Activated CD4-positive, CD25-positive, alpha-beta regulatory T cell (primary cell): ENCODE results near the gene NHSL1.

Source experiments
- DNase-seq, 4 experiments: peaks; one replicate each; lab custom pipeline; 2025; lab: John Stamatoyannopoulos, UW

NHSL1 gene

GRCh38 chr6:138499303-138500018 lies at the start of gene NHSL1:
NHSL1 (minus strand) TSS chr6:138499494; CDS start chr6:138499290, 204 bp downstream.
- DNase-seq, result no peak

GRCh38 chr6:138546733-138547185 lies 47.5 kb upstream of the NHSL1 start:
- no peak for DNase-seq

DNA sequence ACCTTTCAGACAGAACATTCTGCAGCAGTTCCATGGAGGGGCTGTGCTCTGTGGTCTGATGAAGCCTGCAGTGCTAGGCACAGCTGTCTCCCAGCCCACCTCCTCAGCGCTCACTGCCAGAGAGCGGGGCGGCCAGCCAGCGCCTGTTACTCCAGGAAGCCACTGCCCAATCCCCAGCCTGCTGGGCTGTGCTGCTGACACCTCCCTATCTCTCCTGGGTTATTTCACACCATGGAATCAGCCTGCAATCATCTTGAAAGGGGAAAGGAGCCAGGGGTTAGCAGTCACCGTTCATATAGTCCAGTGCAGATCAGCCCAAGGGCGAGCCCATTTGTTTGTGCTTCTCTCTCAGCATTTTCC lies 46.3 kb upstream of the NHSL1 start:
- no peak for DNase-seq

DNA sequence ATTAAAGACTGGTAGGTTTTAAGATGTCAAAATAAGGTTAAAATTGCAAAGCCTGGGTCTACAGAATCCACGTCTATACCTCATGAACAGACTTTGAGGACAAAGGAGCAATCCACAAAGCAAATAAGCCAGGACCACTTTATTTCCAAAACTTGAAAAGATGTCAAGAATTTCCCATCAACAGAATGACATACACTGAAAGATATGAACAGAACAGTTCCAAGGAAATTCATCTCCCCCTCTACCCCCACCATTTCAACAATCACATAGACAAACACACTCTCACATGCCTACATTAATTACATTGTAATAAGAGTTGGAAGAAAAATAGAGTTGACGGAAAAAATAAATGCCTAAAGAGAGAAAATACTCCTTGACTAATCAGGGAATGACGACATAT lies 45.2 kb upstream of the NHSL1 start:
- DNase-seq, result no peak

DNA sequence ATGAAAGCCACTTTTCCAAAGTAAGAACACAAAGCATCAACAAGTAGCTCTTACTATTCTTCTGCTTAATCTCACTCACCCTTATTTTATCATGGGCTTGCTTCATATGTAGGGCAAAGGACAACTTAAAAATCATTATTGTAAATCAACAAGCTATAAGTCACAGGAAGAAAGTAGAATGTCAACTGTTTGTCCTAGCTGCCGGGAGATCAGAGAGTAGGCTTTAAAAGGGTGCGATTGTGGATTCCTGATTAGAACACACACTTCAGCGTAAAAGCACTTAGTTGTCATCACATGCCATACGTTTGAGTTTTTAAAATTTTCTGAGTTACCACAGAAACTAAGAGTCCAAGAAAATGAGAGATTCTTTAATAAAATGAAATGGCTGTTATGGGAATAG lies 44.4 kb upstream of the NHSL1 start:
- no peak for DNase-seq

DNA sequence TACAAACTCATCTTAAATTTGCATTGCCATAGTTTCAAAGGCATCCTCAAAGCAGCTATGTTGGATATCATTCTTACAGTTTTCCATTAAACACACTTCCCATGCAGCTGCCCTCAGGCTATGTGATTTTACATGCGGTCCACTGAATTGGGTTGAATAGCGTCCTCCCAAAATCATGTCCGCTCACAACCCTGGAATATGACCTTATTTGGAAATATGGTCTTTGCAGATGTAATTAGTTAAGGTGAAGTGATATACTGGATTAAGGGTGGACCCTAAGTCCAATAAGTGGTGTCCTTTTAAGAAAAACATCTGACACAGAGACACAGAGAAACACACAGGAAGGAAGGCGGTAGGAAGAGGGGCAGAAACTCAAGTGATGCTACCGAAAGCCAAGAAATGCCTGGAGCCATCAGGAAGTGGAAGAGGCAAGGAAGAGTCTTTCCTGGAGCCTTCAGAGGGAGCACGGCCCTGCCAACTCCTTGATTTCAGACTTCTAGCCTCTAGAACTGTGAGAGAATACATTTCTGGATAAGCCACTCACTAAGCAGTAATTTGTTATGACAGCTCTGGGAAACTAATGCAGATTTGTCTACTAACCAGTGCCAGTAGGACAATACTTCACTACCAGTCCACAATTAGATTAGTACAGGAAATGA lies 42.7 kb upstream of the NHSL1 start:
- DNase-seq, result no peak

GRCh38 chr6:138540468-138540867 lies 41.2 kb upstream of the NHSL1 start:
- DNase-seq, result no peak

- DNase-seq, result no peak
Measured at GRCh38 chr6:138539876-138540275, 40.6 kb upstream of the NHSL1 start.

DNA sequence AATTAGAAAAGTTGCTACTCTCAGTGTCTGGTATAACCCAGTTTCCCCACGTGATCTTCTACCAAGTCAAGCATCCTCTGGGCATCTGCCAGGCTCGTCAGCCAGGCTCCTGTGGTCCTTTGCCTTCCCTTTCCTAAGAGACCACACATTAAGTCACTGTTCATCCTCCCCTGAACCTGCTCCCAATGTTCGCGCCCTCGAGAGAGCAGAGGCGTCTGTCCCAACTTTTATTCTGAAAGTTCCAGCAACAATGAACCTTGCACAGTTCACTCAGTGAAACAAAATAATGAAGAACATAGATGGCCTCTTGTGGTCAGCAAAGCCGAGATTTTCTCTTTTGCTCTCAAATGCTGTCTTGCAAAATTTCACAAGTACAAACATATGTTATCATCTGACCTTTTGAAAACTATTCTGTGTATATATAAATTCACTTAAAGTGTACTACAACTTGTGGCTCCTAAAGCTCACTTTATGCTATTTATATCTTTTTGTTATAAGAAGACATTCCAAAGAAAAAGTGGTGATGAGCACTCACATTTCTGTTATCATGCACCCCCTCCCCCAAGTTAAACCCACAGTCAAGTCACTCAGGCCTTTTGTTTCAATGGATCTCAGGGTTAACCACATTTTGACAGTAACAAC lies 39.2 kb upstream of the NHSL1 start:
- DNase-seq, result no peak

- no peak for DNase-seq
Measured at GRCh38 chr6:138537106-138537505, 37.8 kb upstream of the NHSL1 start.

DNA sequence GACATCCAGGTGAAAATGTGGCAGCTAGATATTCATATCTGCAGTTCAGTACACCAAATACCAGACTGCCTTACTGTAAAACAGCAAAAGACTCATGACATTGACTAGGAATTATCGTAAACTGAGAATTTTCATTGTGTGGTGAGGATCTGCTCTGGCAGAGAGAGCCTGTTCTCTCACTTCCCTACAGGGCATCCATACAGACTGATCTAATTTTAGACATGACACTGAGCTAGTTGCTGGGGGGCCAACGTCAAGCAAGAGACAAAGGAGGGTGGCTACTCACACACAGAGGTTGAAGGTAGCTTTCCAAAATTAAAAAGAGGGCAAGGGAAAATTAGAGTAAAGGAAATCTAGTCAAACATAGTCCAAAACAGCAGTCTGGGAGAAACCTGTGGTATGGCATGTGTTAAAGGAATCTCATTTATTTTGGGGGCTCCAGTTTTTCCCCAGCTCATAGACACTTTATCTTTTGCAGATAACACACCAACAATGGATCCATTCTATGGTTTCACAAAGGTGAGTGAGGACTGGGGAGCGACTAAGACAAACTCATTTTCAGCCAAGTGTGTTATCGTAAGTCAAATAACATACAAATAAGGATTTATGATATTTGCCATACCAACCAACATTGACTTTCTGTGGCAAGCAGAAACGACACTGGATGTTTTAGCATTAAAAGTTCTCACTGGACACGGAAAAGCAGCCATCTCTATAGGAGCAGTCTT lies 36.6 kb upstream of the NHSL1 start:
- DNase-seq, result no peak

- DNase-seq, result no peak
Measured at GRCh38 chr6:138533667-138534066, 34.4 kb upstream of the NHSL1 start.

- no peak for DNase-seq
Measured at GRCh38 chr6:138531387-138531786, 32.1 kb upstream of the NHSL1 start.

DNA sequence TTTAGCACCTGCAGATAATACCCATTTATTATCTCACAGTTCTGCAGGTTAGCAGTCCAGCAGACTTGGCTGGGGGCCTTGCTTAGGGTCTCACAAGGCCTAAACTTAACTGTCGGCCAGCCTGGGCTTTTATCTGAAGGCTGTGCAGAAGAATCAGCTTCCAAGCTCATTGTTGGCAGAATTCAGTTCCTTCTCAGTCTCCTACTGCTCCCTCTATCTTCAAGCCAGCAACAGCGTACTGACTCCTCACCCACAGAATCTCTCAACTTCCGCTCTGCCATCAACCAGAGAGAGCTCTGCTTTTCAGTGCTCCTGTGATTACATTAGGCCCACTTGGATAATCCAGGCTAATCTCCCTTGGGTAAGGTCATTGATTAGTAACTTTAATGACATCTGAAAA lies 30.2 kb upstream of the NHSL1 start:
- no peak for DNase-seq

- DNase-seq, result no peak
Measured at GRCh38 chr6:138528956-138529355, 29.7 kb upstream of the NHSL1 start.

- DNase-seq, result no peak
Measured at GRCh38 chr6:138528137-138528536, 28.8 kb upstream of the NHSL1 start.

DNA sequence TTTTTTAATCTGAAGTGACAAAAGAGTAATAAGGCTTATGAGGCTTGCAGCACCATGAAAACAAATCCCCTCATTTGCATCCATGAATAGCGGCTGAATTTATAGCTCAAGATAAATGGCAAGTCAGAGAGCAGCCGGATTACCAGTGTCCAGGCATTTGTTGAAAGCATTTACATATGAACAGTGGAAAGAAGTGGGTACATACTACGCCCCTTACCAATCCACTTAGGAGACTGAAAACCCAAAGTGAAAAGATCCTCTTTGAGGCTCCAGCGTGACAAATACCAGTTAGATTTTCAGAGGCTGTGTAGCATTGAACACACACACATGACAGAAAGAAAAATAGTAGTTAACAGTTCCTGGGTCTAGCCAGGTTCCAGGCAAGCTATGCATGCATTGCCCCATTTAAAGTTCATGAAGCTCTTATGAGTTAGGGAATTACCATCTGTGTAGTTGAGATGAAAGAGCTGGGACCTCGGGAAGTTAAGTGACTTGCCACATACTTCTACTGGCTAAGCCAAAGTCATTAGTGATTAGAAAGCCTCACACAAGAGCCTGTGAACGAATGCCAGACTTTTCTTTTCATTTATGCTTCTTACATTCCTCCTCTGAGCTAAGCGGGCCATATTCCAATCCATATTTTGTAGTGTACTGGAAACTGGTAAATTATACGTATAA lies 28.3 kb upstream of the NHSL1 start:
- DNase-seq, result no peak

GRCh38 chr6:138526822-138527235 lies 27.5 kb upstream of the NHSL1 start:
- DNase-seq, result no peak

DNA sequence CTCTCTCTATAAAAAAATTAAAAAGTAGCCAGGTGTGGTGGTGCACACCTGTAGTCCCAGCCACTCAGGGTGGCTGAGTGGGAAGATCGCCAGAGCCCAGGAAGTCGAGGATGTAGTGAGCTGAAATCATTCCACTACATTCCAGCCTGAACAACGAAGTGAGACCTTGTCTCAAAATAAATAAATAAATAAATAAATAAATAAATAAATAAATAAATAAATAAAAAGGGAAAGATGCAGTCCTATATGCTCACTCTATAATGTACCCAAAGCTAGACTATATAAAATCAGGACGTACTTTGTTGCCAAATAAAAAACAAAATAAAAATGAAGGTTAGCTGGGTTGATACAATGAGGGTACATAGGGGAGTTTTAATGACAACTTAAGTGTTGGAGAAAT lies 26.1 kb upstream of the NHSL1 start:
- DNase-seq, result no peak

GRCh38 chr6:138524526-138524925 lies 25.2 kb upstream of the NHSL1 start:
- no peak for DNase-seq

DNA sequence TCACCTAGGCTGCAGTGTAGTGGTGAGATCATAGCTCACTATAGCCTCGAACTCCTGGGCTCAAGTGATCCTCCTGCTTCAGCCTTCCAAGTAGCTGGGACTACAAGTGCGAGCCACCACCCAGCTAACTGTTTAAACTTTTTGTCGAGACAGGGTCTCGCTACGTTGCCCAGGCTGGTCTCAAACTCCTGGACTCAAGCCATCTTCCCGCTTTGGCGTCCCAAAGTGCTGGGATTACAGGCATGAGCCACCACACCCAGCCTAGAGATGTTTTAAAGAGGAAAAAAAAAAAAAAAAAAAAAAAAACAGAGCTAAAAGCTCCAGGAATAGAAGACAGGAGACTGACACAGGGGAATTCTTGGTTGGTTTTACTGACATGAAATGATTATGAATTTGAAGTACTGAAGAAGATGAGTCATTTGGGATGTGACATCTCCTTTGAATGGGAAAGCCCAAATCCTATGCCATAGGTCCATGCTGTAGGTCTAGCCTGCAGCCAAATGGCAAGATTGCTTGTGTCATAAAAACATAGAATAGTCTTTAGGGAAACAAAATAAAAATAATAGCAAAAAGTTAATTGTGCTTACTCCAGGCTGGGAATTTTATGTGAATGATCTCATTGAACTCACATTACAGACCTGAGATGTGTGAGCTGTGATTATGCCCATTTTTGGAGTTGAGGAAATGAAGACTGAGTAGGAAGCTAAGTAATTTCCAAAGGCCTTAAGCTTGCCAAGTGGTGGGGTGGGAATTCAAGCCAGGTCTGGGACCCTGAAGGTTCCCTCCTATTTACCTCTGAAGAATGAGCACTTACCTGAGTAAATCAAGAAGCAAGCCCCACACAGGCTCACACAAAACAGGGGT lies 24.3 kb upstream of the NHSL1 start:
- no peak for DNase-seq
